OCI-LY7 (cell line): Measurements from ENCODE around the gene SCAMP2. TPM values are rescaled to one million over a fixed set of nuclear protein-coding genes. Genes with fewer than 3 reads are reported as not detected.
A peak's percentile ranks its signal among the peaks of the same experiment; 100 is the strongest.

ENCODE experiments used
- BruUV-seq: library from RNA; stranded (reverse); fragments of 400-500 nt; replicated peaks from 2 replicates; lab custom pipeline; 2021; lab: Mats Ljungman, UMichigan
- CTCF ChIA-PET: fragments of 300-600 bp; sonication (Branson Sonifier 250); formaldehyde crosslinking; loops from one replicate; lab custom pipeline; 2022; ENCODE audit warnings: antibody characterized with exemption; ENCODE audit not compliant: unreplicated experiment; lab: Charles Lee
- POLR2A ChIA-PET: fragments of 300-600 bp; sonication (Branson Sonifier 250); formaldehyde crosslinking; loops from one replicate; lab custom pipeline; 2022; ENCODE audit warnings: antibody characterized with exemption; lab: Charles Lee
- DNase-seq: peaks from one replicate; pipeline ENCODE4 v3.0.0-alpha.2; 2015; ENCODE audit warnings: low spot score
- H2AFZ ChIP-seq: fragments of 200-600 bp; sonication (generic), shearing (Covaris generic); 2 replicates; pipeline ENCODE4 v1.6.1; 2014; ENCODE audit warnings: mild to moderate bottlenecking, antibody characterized with exemption, low read length, moderate library complexity
- H3K27ac ChIP-seq: fragments of 200-600 bp; sonication (generic); 2 replicates; pipeline ENCODE4 v1.5.1; 2014; ENCODE audit warnings: mixed run types, low read depth, mild to moderate bottlenecking, moderate library complexity, low read length, inconsistent platforms; ENCODE audit not compliant: poor library complexity, severe bottlenecking
- H3K36me3 ChIP-seq: fragments of 200-600 bp; sonication (generic); 2 replicates; pipeline ENCODE4 v1.6.1; 2014; ENCODE audit warnings: mild to moderate bottlenecking, antibody characterized with exemption, low read length, moderate library complexity, mixed read lengths; ENCODE audit not compliant: insufficient read depth
- H3K4me1 ChIP-seq: fragments of 200-600 bp; sonication (generic); 2 replicates; pipeline ENCODE4 v1.5.1; 2014; ENCODE audit warnings: mild to moderate bottlenecking, low read length; ENCODE audit not compliant: insufficient read depth, poor library complexity, severe bottlenecking
- H3K4me2 ChIP-seq: fragments of 200-600 bp; sonication (generic); 2 replicates; pipeline ENCODE4 v1.6.1; 2014; ENCODE audit warnings: mild to moderate bottlenecking, low read length
- H3K4me3 ChIP-seq: fragments of 200-600 bp; sonication (generic); 2 replicates; pipeline ENCODE4 v1.5.1; 2014; ENCODE audit warnings: mild to moderate bottlenecking, low read depth, low read length; ENCODE audit not compliant: poor library complexity, severe bottlenecking
- H3K79me2 ChIP-seq: fragments of 200-600 bp; sonication (generic); 2 replicates; pipeline ENCODE4 v1.6.1; 2016; ENCODE audit warnings: low read depth, mild to moderate bottlenecking, low read length, moderate library complexity, mixed read lengths; ENCODE audit not compliant: insufficient read depth
- H3K9me2 ChIP-seq: fragments of 200-600 bp; sonication (generic); 2 replicates; pipeline ENCODE4 v1.6.1; 2016; ENCODE audit warnings: mild to moderate bottlenecking, low read length, mixed read lengths; ENCODE audit not compliant: insufficient read depth
- H3K9me3 ChIP-seq: fragments of 200-600 bp; sonication (generic); 2 replicates; pipeline ENCODE4 v1.6.1; 2014; ENCODE audit warnings: mild to moderate bottlenecking, mixed run types, low read length, mixed read lengths
- H4K20me1 ChIP-seq: fragments of 200-600 bp; sonication (generic); 2 replicates; pipeline ENCODE4 v1.6.1; 2014; ENCODE audit warnings: mild to moderate bottlenecking, antibody characterized with exemption, low read length, moderate library complexity, mixed read lengths; ENCODE audit not compliant: insufficient read depth
- CTCF ChIP-seq: fragments of 200-600 bp; sonication (generic); conservative IDR thresholded peaks from 2 replicates; pipeline ENCODE4 v1.5.1; 2014; ENCODE audit warnings: mild to moderate bottlenecking, antibody characterized with exemption, low read length, moderate library complexity, mixed read lengths
- EZH2phosphoT487 ChIP-seq: fragments of 200-600 bp; sonication (generic); IDR thresholded peaks from 2 replicates; pipeline ENCODE4 v1.6.1; 2018; ENCODE audit warnings: low read depth, borderline replicate concordance, mild to moderate bottlenecking, mixed run types, antibody characterized with exemption, low read length, moderate library complexity, mixed read lengths
- intact Hi-C: fragments of 100-400 bp; cut with micrococcal nuclease; formaldehyde crosslinking; loops from one replicate; pipeline ENCODE4 v1.10.0; 2022; ENCODE audit not compliant: unreplicated experiment
- total RNA-seq, 2 experiments: library from RNA; depleted of rRNA in 1 of 2; stranded (reverse); fragments of >200 nt in 1 of 2; shearing (Covaris generic) in 1 of 2; gene quantifications; 2 replicates each; pipeline ENCODE4 v1.2.3, GENCODE V29; 2014 to 2022

Gene SCAMP2
- total RNA-seq, 2 experiments from 2014 or later: 24.6 to 55.2 TPM

- CTCF ChIA-PET: interaction anchor here (0.5 to 1.6 kb wide), 13 partner anchors 7 to 406 kb away, joined by 3 to 6 read pairs (median 3); partner anchors contain the start of gene ULK3
- BruUV-seq: no TSS peak
- Histone ChIP-seq H3K36me3 (peaks cover 70% of the 10 kb centered on the region), H3K4me3 (no peak overlapping the region), H2AFZ (no peak overlapping the region), H3K79me2 (peaks cover 7% of the 10 kb centered on the region; the same call in 1 of the 2 replicates), H3K9me3 (no peaks in the 10 kb centered on the region), H4K20me1 (no peaks in the 10 kb centered on the region), H3K27ac (peak overlapping the region; percentile 19), H3K4me1 (peaks cover 45% of the 10 kb centered on the region), H3K4me2 (peak overlapping the region; percentile 12; the same call in 1 of the 2 replicates), H3K9me2 (no peaks in the 10 kb centered on the region)
- no peak for TF ChIP-seq EZH2phosphoT487
- no peak for TF ChIP-seq CTCF
- POLR2A ChIA-PET: interaction anchor here (0.5 to 1.5 kb wide), 6 partner anchors 12 to 181 kb away, joined by 3 to 6 read pairs (median 5); partner anchors contain the start of gene MPI
- DNase-seq: no peak
- intact Hi-C loops: loop anchor here (5.0 kb wide), 1 partner anchor 265 kb away; no protein-coding TSS in a partner anchor
Observed at GRCh38 chr15:74902295-74903075, 29.3 kb upstream of the SCAMP2 start.

GRCh38 chr15:74901612-74902063, 28.5 kb upstream of the SCAMP2 start:
- Histone ChIP-seq H4K20me1 (no peaks in the 10 kb centered on the region), H3K9me2 (no peaks in the 10 kb centered on the region), H3K79me2 (peaks cover 7% of the 10 kb centered on the region; the same call in 1 of the 2 replicates), H3K27ac (peak overlapping the region; percentile 19), H3K36me3 (peaks cover 77% of the 10 kb centered on the region), H2AFZ (no peak overlapping the region), H3K4me1 (peaks cover 39% of the 10 kb centered on the region), H3K4me2 (0 out of 2 replicates have a peak overlapping the region, but pooled peaks have one; percentile 2), H3K4me3 (no peak overlapping the region), H3K9me3 (no peaks in the 10 kb centered on the region)
- no TSS peak for BruUV-seq
- intact Hi-C loops: loop anchor here (1.0 to 5.0 kb wide), 4 partner anchors 49 to 264 kb away; partner anchors contain the start of gene ULK3
- ChIA-PET CTCF (interaction anchor here (0.5 to 1.6 kb wide), 12 partner anchors 8 to 405 kb away, joined by 3 to 6 read pairs (median 3); partner anchors contain the start of gene ULK3), POLR2A (interaction anchor here (0.9 to 1.5 kb wide), 4 partner anchors 12 to 43 kb away, joined by 3 to 6 read pairs (median 4); partner anchors contain the start of gene MPI)
- TF ChIP-seq EZH2phosphoT487 (no peak), CTCF (peak; percentile 99)
- peak; percentile 72 for DNase-seq
